HG03175 (cell line): ENCODE results near the gene KRTAP22-1.

Experiments used
- ATAC-seq: cut with Tn5 transposase; IDR thresholded peaks from one replicate; pipeline ENCODE4 v1.9.1; 2021; ENCODE audit warnings: mild to moderate bottlenecking, moderate library complexity; ENCODE audit not compliant: unreplicated experiment

KRTAP22-1 gene

DNA sequence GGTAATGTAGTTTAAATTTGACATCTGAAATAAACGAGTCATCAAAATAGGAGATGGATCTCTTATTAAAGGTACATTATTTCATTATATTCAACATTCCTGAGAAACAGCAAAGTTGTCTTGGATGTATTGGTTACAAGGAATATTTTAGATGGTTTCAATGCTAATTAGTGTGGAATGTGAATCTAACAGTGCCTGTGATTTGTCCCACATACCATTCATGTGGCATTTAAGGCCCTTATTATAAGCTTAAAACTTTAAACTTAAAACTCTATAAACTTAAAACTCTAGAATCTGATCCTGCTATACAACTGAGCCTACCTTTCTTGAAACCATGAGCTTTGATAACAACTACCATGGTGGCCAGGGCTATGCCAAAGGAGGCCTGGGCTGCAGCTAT, at the start of gene KRTAP22-1:
Gene KRTAP22-1 (plus strand): TSS at position 301 of the 400 bp plus-strand sequence.
- no peak for ATAC-seq

DNA sequence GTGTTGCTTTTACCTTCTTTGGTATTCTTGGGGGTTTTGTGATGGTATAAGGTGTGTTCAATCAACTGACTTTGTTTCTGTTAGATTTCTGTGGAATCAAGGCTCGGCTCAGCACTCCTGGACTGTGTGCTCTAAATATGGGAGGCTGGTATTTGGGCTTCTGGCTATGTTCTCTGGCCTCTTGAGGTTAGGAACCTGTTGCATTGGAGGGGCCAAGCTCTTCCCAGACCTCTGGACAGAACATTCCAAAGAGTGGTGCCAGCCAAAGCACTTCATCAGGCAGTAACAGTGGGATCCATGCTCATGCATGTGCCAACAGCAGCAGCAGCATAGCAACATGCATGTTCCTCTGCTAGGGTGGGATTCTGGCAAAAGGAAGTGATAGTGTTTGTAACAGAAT, 48.1 kb upstream of the KRTAP22-1 start:
- no peak for ATAC-seq

DNA sequence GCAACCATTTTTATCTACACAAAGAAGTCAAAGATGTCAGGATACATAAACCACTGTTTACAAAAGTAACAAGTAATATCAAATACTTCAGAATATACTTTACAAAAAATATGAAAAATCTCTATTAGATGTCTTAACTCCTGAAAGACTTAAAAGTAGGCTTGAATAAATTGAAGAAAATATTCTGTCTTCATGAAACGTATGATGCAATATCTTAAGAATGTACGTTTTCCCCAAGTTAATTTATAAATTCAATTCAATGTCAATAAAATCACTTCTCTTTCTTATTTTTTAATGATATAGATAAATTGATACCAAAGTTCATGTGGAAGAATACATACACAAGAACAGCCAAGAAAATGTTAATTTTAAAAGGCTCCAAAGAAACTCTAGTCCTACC, 45.8 kb upstream of the KRTAP22-1 start:
- ATAC-seq = no peak

DNA sequence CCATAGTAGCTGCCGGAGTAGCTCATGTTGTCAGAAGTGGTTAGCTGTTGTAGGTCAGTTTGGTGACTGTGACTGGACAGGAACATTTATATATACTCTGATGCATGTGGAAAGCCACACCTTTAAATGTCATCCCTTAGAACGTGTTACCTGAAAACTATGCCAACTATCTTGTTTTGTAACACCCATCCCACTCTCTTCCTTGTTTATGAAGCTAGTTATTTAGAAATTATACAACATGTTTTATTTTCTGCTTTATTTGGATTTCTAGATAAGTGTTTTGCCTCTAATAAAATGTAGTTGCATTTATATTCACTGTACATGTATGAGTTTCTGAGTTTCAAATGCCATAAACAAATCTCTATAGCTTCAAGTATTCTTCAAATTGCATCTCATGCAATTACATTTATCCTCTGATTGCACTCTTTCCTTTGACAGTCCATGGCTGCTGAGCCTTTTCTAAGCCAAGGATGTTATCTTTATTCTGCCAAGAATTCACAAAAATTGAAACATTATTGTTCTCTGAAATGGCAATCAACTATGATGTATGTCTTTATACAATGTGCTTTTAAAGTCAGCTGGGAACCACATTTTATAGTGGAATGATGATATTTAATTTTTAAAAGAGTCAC, 39.5 kb upstream of the KRTAP22-1 start, which contains the start of gene KRTAP19-7:
Gene KRTAP19-7 (minus strand): TSS at position 51 of the 632 bp plus-strand sequence. CDS start 25 bp downstream, at position 26.
- ATAC-seq = no peak

DNA sequence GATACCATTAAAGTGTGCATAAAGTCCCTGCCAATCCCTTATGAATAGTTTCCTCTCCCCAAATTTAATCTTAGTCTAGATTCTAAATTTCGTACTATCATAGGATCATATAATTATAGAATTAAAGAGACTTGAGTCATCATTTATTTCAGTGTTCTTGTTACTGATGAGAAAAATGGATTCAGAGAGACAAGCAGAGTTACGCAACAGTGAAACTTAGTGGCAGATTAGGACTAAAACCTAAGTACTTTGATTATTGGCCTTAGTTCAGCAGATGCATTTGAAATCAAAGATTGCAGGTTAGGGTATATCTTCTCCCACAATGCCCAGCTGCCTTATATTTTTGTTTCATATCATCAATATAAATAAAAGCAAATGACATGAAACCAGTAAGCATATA, 38.9 kb upstream of the KRTAP22-1 start:
- no peak for ATAC-seq

DNA sequence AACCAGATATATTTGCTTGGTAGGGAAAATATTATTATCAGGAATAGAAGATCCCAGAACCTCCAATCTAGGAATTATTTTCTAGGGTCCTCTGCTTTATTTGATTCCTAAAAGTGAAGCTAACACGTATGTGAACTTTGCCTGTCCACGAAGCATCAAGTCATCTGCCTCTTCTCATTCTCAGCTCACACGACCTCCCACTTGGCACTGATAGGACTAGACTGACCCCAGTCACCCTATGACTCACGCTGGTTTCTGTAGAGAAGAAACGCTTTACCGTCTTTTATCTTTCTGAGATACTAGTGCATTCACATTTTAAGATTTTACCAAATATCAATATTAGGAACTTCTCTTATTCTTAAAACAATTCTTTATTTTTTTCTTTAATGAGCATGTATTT, 37.8 kb upstream of the KRTAP22-1 start:
- no peak for ATAC-seq

DNA sequence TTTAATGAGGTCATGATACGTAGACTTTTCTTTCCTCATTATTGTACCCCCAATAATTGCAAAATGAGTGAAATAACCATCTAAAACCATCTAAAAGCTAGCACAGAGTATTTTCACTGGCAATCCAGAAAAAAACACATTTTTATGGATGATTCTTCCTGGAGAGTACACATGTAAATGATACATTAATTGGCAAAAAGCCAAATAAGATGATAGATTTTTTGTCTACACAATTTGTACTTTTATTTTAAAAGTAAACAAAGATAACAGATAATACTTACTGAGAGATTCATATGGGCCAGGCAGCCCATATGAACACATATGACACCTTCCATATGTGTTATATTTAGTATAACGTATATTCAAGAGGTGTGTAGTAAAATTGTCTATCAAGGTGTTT, 37.3 kb upstream of the KRTAP22-1 start:
- no peak for ATAC-seq

DNA sequence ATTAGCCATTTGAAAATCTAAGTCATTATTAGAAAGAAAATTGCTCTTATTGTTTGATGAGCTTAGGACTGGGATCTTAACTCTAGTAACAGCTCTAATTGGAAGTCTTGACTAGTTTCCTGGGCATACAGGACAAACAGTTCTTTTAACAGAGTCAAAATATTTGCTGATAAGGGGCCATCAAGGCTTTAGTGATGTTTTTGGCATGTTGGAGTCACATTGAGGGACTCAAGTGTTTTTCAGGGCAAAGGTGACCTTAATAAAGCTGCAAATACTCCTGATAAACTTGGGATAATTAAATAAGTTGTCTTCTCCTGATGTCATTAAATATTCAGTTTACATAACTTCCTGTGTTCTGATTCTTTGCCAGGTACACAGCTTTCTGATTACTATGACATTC, 33.3 kb upstream of the KRTAP22-1 start:
- no peak for ATAC-seq

DNA sequence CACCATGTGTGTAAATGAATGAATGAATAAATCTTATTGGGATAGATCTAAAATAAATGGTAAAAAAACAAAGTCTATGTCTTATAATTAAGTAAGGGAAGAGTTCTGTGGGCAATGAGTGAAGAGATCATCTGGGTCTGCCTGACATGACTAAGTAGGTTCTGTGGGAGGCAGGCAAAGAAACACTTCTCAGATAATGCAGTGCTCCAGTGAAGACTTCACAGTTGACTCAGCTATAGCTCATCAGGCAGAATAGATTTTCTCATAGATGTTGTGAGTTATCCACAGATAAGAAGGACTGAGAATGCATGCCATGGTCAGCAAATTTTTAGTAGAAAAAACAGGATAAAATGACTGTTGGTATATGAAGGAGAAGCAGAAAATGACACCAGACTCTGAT, 23.1 kb upstream of the KRTAP22-1 start:
- ATAC-seq = no peak

DNA sequence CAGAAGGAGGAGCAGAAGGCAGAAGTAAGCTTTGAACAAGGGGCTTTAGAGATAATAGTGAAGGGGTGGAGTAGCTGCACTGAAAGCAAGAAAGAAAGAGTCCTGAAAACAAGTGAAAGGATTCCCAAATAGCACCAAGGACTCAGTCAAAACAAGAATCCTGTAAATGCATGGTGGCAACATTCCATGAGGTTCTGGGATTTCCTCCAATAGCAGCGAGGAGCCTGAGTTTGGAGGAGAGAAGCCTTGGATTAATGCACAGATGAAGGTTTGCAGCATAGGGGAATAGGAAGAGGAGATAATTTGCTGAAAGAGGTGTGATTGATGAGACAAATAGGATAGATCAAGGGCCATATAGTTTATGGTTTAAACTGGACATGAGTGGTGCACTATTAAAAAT, 21.5 kb upstream of the KRTAP22-1 start:
- ATAC-seq = no peak

DNA sequence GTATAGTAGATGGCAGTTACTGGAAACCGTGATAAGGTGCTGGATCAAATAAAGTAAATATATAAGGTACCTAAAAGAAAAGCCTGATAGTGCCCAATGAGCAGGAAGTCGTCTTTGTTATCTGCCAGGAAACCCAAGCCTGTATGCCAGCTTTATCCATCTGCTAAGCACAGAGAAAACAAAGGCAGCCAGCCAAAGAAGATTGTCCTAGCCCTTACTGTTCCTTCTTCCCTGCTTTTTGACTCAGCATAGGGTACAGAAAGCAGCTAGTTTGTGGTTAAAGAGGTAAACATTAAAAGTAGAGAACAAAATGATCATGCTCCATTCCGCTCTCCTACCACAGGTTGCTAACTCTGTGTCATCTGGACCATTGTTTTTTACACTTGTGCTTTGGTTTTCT, 20.8 kb upstream of the KRTAP22-1 start:
- no peak for ATAC-seq

DNA sequence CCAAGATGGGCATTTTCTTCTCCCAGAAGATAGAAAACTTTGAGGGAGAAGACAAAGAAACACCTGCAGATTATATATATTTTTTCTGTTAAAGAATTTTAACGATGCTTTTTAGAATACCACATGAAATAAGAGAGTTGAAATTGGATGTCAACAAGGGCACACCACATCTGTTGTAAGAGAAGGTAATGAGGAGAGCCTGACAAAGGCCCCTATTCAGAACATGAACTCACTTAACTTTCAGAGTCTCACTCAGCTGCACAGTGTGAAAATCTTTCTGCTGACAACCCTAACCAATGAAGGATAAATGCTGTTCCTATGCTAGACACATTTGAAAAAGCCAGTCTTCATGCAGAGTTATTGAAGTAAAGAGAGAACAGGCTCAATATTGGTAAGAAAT, 18.0 kb upstream of the KRTAP22-1 start:
- ATAC-seq = no peak

DNA sequence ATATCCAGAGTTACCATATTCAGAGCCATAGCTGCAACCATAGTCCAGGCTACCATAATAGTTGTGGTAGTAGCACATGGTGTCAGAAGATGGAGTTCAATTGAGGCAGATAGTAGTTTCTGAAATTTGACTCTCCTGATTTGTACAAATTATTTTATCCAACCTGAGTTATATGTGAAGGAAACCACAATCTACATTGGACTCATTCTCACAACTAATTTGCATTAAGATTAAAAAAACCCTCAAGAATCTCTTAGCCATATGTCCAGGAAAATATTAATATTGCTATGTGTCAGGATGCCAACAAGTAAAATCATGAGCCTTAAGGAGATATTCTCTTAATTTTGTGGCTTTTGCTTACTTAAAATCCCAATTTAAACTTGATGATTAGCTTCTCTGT, 10.6 kb upstream of the KRTAP22-1 start, which contains the start of gene KRTAP22-2:
Gene KRTAP22-2 (minus strand): TSS at position 101 of the 400 bp plus-strand sequence.
- no peak for ATAC-seq

DNA sequence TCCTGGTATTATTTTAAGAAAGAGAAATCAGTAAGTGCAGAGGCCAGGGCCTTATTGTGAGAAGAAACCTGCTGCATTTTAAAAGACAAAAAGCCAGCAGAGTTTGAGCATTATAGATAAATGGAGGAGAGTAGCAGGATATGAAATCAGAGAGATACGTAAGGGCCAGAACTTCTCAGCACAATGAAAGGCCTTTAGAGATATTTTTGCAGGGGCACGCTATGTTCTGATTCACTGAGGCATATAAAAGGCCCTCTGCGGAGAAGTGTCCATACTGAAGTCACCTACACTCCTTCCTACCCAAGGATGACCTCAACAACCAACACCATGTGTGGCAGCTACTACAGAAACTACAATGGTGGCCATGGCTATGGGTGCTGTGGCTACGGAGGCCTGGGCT, 8.7 kb upstream of the KRTAP22-1 start, which contains the start of gene KRTAP6-3:
Gene KRTAP6-3 (plus strand): TSS at position 301 of the 400 bp plus-strand sequence. CDS start 6 bp downstream, at position 307.
- no peak for ATAC-seq

DNA sequence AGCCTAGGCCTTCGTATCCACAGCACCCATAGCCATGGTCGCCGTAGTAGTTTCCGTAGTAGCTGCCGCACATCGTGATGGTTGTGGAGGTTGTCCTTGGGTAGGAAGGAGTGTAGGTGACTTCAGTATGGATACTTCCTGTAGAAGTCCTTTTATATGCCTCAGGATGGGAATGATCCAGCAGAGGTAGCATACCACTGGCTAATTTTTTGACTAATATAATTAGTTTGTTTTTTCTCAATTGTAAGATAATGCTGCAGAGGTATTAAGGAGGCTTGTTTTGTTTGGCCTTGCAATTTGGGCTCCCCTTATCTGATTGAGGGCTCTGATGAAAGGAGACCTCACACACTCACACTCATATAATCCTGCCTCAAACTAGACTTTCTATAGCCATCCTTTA, 2.1 kb upstream of the KRTAP22-1 start, which contains the start of gene KRTAP6-2:
Gene KRTAP6-2 (minus strand): TSS at position 101 of the 400 bp plus-strand sequence. CDS start 28 bp downstream, at position 73.
- ATAC-seq = no peak

DNA sequence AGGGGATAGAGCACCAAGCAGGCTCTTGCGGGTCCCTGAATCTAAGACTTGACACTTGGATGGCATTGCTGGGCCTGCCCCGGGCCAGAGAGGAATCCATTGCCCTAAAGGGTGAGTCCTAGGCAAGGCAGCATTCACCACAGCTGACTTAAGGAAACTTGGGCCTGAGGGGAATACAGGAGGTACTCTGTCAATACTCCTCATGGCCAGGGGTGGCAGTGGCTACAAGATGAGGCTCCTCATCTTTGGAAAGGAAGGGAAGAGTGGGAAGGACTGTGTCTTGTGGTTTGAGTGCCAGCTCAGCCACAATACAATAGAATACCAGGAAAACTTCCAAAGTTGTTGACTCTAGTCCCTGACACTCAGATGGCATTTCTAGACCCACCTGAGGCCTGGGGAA, 5.1 kb downstream of the KRTAP22-1 start:
- ATAC-seq = no peak

DNA sequence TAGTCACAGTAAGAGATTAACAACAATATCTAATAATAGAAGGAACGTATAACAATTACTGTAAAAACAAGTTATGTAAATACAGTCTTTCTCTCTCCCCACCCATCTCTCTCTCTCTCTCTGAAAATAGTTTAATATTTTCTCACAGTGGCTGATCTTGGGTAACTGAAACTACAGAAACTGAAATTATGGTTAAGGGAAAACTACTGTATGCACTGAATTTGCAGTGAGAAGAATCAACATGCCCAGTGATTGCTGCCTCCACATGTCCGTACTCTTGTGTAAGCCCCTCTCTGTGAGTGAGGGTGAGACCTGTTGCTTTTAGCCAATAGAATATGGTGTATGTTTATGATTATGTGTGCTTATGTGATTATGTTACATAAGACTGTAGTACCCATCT, 11.2 kb downstream of the KRTAP22-1 start:
- ATAC-seq = no peak

DNA sequence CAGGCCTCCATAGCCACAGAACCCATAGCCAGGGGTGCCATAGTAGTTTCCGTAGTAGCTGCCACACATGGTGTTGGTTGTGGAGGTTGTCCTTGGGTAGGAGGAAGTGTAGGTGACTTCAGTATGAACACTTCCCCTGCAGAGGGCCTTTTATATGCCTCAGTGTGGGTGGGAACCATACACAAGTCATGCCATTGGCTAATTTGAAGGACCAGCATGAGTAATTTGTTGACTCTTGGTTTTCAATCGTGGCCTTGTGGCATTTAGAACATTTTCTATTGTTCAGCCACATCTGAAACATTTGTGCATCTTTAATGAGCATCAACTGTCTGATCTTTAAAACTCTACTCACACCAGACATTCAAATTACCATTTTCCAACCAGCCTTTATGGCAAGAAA, 12.9 kb downstream of the KRTAP22-1 start, which contains the start of gene KRTAP6-1:
Gene KRTAP6-1 (minus strand): TSS at position 95 of the 400 bp plus-strand sequence. CDS start 26 bp downstream, at position 69.
- ATAC-seq = no peak

DNA sequence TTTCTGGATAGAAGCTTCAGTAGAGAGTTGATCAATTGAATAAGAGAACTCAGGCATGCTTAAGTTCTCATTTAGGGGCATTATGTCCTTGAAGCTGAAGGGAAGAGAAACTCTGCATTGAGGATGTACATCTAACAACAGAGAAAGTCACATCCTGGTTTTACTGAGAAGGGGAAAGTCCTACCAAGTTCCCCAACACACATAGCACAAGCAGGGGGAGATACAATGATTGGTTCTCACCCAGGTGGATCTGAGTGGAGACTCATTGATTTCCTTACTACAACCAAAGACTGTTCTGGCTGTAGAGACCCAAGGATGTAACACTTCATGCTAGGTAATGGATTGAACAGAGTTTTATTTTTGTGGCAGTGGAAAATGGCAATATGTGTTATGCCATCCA, 14.3 kb downstream of the KRTAP22-1 start:
- no peak for ATAC-seq

DNA sequence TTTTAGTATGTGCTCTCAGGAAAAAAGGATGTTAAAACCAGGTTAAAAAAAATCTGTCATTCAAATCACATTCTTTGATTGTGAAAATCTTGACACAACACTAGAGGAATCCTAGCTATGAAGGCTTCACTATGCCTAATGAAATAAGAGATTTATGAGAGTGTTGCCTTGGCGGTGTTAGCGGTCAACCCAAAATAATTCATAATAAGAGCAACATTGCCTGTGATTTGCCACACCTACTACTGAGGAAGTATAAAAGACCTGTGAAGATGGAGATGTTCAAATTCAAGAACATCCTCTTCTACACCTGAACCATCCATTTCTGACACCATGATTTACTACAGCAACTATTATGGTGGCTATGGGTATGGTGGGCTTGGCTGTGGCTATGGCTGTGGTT, 15.2 kb downstream of the KRTAP22-1 start, which contains the start of gene KRTAP20-1:
Gene KRTAP20-1 (plus strand): TSS at position 301 of the 400 bp plus-strand sequence. CDS start 30 bp downstream, at position 331.
- ATAC-seq = no peak

DNA sequence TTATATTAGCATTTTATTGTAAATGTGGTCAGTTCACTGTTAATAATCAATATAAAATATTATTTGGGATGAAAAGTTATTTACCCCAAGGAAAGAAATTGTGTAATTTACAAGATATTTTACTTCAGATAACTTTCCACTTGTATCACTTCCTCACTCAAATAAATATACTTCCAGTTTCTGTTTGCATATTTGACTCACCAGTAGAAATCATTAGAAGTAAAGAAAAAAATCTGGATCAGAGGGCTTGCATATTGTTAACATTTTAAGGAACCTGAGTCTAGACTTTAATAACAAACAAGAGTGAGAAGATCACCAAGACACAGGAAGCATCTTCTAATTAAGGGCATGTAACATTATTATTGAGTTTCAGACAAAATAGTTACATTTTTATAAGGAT, 19.2 kb downstream of the KRTAP22-1 start:
- no peak for ATAC-seq

DNA sequence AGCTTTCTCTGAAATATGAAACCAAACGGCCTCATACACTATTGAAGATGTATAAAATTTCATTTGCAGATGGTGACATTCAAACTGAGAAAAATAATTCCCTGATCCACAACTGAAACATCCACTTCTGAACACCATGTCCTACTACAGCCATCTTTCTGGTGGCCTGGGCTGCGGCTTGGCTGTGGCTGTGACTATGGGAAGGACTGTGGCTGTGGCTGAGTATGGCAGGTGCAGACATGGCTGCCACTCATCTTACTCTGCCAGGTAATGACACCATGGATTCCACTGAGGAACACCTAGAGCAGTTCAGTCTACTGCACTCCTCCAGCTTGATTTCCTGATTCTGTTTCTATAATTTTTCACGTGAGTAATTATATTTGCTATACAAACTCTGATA, 19.6 kb downstream of the KRTAP22-1 start, which contains the start of gene KRTAP20-4:
Gene KRTAP20-4 (plus strand): TSS at position 106 of the 400 bp plus-strand sequence.
- no peak for ATAC-seq
